Neutrophil (primary cell): ENCODE measurements around the gene SLC35F1.

Experiments used
- H3K27ac ChIP-seq: fragments of 200-600 bp; sonication (generic); 2 replicates; pipeline ENCODE4 v1.5.1; 2016; ENCODE audit warnings: mild to moderate bottlenecking, moderate library complexity
- H3K27me3 ChIP-seq: fragments of 200-600 bp; sonication (generic); 2 replicates; pipeline ENCODE4 v1.6.0; 2016; ENCODE audit warnings: mild to moderate bottlenecking
- H3K36me3 ChIP-seq: fragments of 200-600 bp; sonication (generic); 2 replicates; pipeline ENCODE4 v1.5.1; 2017
- H3K4me1 ChIP-seq, 2 experiments: fragments of 200-600 bp in 1 of 2; sonication (generic) in 1 of 2; 1 replicate in 1 of 2; 2 replicates in 1 of 2; pipeline versions ENCODE4 v1.5.1 to v1.6.1; 2013 to 2016; ENCODE audit warnings: low read depth in 1 of 2, low read length in 1 of 2, mild to moderate bottlenecking in 1 of 2, moderate library complexity in 1 of 2; ENCODE audit not compliant: control insufficient read depth in 1 of 2, insufficient read depth in 1 of 2
- H3K4me3 ChIP-seq, 2 experiments: fragments of 200-600 bp in 1 of 2; sonication (generic) in 1 of 2; 1 replicate in 1 of 2; 2 replicates in 1 of 2; pipeline ENCODE4 v1.5.1; 2013 to 2016; ENCODE audit warnings: low read depth in 1 of 2, low read length in 1 of 2, mild to moderate bottlenecking in 1 of 2, moderate library complexity in 1 of 2
- H3K9me3 ChIP-seq: fragments of 200-600 bp; sonication (generic); 2 replicates; pipeline ENCODE4 v1.5.1; 2016
- CTCF ChIP-seq: fragments of 200-600 bp; sonication (generic); IDR thresholded peaks from 2 replicates; pipeline ENCODE4 v1.5.1; 2016; ENCODE audit warnings: antibody characterized with exemption

Gene SLC35F1

GRCh38 chr6:117910549-117910948 lies 3.5 kb downstream of the SLC35F1 start:
- H3K4me1 ChIP-seq: no peaks in the 10 kb centered on the region
- no peak overlapping the region for H3K4me3 ChIP-seq
- H3K9me3 ChIP-seq: no peaks in the 10 kb centered on the region
- H3K36me3 ChIP-seq: no peaks in the 10 kb centered on the region
- H3K27me3 ChIP-seq: peaks cover 64% of the 10 kb centered on the region
- H3K27ac ChIP-seq: no peak overlapping the region
- no peak for TF ChIP-seq CTCF

- no peak for TF ChIP-seq CTCF
- H3K4me3 ChIP-seq: no peak overlapping the region
- peaks cover 58% of the 10 kb centered on the region for H3K27me3 ChIP-seq
- H3K36me3 ChIP-seq: no peaks in the 10 kb centered on the region
- no peaks in the 10 kb centered on the region for H3K9me3 ChIP-seq
- no peak overlapping the region for H3K27ac ChIP-seq
- no peaks in the 10 kb centered on the region for H3K4me1 ChIP-seq
Observed at GRCh38 chr6:117911150-117911549, 4.1 kb downstream of the SLC35F1 start.

- TF ChIP-seq CTCF: no peak
- H3K36me3 ChIP-seq: no peaks in the 10 kb centered on the region
- peaks cover 53% of the 10 kb centered on the region for H3K27me3 ChIP-seq
- no peaks in the 10 kb centered on the region for H3K9me3 ChIP-seq
- H3K4me1 ChIP-seq: no peaks in the 10 kb centered on the region
- H3K4me3 ChIP-seq: no peak overlapping the region
- no peak overlapping the region for H3K27ac ChIP-seq
Observed at GRCh38 chr6:117911660-117912059, 4.6 kb downstream of the SLC35F1 start.

GRCh38 chr6:117915846-117916245 lies 8.8 kb downstream of the SLC35F1 start:
- no peak for TF ChIP-seq CTCF
- Histone ChIP-seq H3K4me3 (no peak overlapping the region), H3K4me1 (peaks cover 0 to 8% of the 10 kb centered on the region in 2 experiments), H3K27me3 (peaks cover 42% of the 10 kb centered on the region), H3K27ac (no peak overlapping the region), H3K36me3 (no peaks in the 10 kb centered on the region), H3K9me3 (no peaks in the 10 kb centered on the region)

GRCh38 chr6:117916483-117916882 lies 9.4 kb downstream of the SLC35F1 start:
- Histone ChIP-seq H3K27me3 (peaks cover 40% of the 10 kb centered on the region), H3K36me3 (no peaks in the 10 kb centered on the region), H3K4me3 (no peak overlapping the region), H3K9me3 (no peaks in the 10 kb centered on the region), H3K27ac (no peak overlapping the region), H3K4me1 (peaks cover 0 to 8% of the 10 kb centered on the region in 2 experiments)
- TF ChIP-seq CTCF: no peak

- Histone ChIP-seq H3K9me3 (no peaks in the 10 kb centered on the region), H3K4me3 (no peak overlapping the region), H3K27ac (no peak overlapping the region), H3K36me3 (no peaks in the 10 kb centered on the region), H3K27me3 (peaks cover 35% of the 10 kb centered on the region), H3K4me1 (peaks cover 0 to 8% of the 10 kb centered on the region in 2 experiments)
- TF ChIP-seq CTCF: no peak
Observed at GRCh38 chr6:117917176-117917575, 10.1 kb downstream of the SLC35F1 start.
